Stomach (tissue), 9 donors: ENCODE results near the gene UBE2C. TPM values are rescaled to one million over a fixed set of nuclear protein-coding genes. Genes with fewer than 3 reads are reported as not detected.

Experiments
- DNase-seq, 2 donors: peaks; one replicate each; pipeline versions ENCODE4 v3.0.0 to v3.0.0-alpha.2; 2013 to 2019
- H3K27ac ChIP-seq, 5 donors: fragments of 200-600 bp in 4 of 5; sonication (generic) in 4 of 5; one replicate each; pipeline ENCODE4 v1.5.1; 2013 to 2019; ENCODE audit warnings: mild to moderate bottlenecking in 1 of 5, moderate library complexity in 1 of 5
- H3K27me3 ChIP-seq, 3 donors: fragments of 200-600 bp; sonication (generic); one replicate each; pipeline ENCODE4 v1.5.1; 2017 to 2019; ENCODE audit warnings: mixed run types in 1 of 3
- H3K36me3 ChIP-seq, 4 donors: fragments of 200-600 bp; sonication (generic); 1 replicate in 3 of 4; 2 replicates in 1 of 4; pipeline ENCODE4 v1.5.1; 2016 to 2019
- H3K4me1 ChIP-seq, 4 donors: fragments of 200-600 bp; sonication (generic); one replicate each; pipeline ENCODE4 v1.5.1; 2016 to 2019
- H3K4me3 ChIP-seq, 4 donors: fragments of 200-600 bp; sonication (generic) in 3 of 4; one replicate each; pipeline ENCODE4 v1.5.1; 2016 to 2019; ENCODE audit warnings: mild to moderate bottlenecking in 1 of 4
- H3K9me3 ChIP-seq, 4 donors: fragments of 200-600 bp; sonication (generic); one replicate each; pipeline ENCODE4 v1.5.1; 2016 to 2019
- EP300 ChIP-seq: sonication (generic); formaldehyde crosslinking; IDR thresholded peaks from one replicate; pipeline ENCODE4 v1.6.1; 2017; ENCODE audit warnings: antibody characterized with exemption
- POLR2A ChIP-seq, 4 donors: fragments of 450-650 bp; IDR thresholded peaks; one replicate each; pipeline ENCODE4 v1.6.1; 2016; ENCODE audit warnings: antibody characterized with exemption in 4 of 4, control low read depth in 2 of 4, mild to moderate bottlenecking in 1 of 4, moderate library complexity in 1 of 4
- POLR2AphosphoS5 ChIP-seq, 3 donors: sonication (generic); formaldehyde crosslinking; IDR thresholded peaks; one replicate each; pipeline ENCODE4 v1.6.1; 2016; ENCODE audit warnings: antibody characterized with exemption in 3 of 3
- WGBS, 5 donors: extraction: QIAGEN DNeasy Blood & Tissue Kit in 3 of 5; methylation state at CpG; one replicate each; pipeline versions ENCODE4 v1.1.5 to v1.1.7; 2013 to 2018; 5-methylcytosine and 5-hydroxymethylcytosine counted together
- intact Hi-C: fragments of 100-400 bp; cut with DNase I; formaldehyde crosslinking; loops from one replicate; pipeline ENCODE4 v1.15.1; 2023; ENCODE audit warnings: low total_unique reads
- polyA plus RNA-seq, 3 donors: library from polyadenylated mRNA; stranded (reverse); fragments of 200-250 nt; gene quantifications; one replicate each; pipeline ENCODE4 v1.2.3, GENCODE V29; 2013
- small RNA-seq, 4 donors: library from RNA; depleted of rRNA; stranded (forward); fragments of <200 nt; gene quantifications; one replicate each; pipeline ENCODE3, GENCODE V24; 2016
- total RNA-seq, 5 donors: library from RNA; depleted of rRNA; stranded (reverse); fragments of >200 nt; gene quantifications; one replicate each; pipeline versions ENCODE4 v1.1.0 to v1.2.3, GENCODE V29; 2014 to 2016
- TF ChIP-seq, protein P1 (sequence below), 7 experiments: fragments of 450-650 bp in 4 of 7; fragments of 200-600 bp in 3 of 7; sonication (generic) in 3 of 7; IDR thresholded peaks; one replicate each; pipeline ENCODE4 v1.5.1; 2016 to 2019; ENCODE audit warnings: antibody characterized with exemption in 7 of 7, control low read depth in 2 of 7, mild to moderate bottlenecking in 1 of 7
- donor health status: healthy with polysubstance abuse.
- donor health status: Bipolar disorder and iron deficiency.
- donor health status: healthy.

UBE2C gene
- total and polyA plus RNA-seq, 8 donors, result 10.5 to 72.2 (median 14.6) TPM; not detected in 1

DNA sequence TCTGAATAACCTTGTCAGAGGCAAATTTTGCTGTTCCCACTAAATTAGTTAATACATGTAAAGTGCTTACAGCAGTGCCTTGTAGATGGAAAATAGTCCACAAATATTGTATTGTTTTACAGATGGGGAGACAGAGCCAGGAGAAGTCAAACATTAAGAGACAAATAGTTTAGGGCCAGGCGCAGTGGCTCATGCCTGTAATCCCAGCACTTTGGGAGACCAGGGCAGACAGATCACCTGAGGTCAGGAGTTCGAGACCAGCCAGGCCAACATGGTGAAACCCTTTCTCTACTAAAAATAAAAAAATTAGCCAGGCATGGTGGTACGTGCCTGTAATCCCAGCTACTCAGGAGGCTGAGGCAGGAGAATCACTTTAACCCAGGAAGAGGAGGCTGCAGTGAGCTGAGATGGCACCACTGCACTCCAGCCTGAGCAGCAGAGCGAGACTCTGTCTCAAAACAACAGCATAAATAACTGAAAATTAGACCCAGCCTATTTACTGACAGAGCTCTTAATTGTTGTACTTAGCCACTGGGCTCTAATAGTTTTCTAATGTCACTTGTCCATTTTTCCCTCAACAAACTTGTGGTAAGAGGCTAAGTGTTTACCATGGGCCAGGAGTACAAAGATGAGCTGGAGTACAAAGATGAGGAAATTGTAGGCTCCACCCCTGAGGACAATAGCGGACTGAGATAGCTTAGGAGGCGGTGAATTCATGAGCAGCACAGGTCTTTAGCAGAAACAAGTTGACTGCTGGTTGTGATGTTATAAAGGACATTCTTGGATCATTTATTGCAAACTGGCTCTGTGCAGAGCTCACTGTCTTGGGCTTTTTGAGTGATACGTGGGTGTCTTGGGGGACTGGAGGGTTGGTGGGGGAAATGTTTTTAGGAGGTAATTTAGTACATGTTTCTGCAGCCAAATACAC lies 51.4 kb downstream of the UBE2C start:
- peaks cover 7 to 24% (median 7%) of the 10 kb centered on the region in 4 donors for H3K4me1 ChIP-seq
- 81 to 92% (median 88%) methylated on average over 7 of the region's 7 CpGs for WGBS, 5 donors
- intact Hi-C loops, result no loop called here
- no peak overlapping the region for H3K4me3 ChIP-seq
- DNase-seq, result no peak
- TF ChIP-seq EP300 (no peak), POLR2A (IDR thresholded peaks at IDR 0.05) (no peak), POLR2AphosphoS5 (IDR thresholded peaks at IDR 0.05) (no peak)
- TF ChIP-seq, protein P1, sequence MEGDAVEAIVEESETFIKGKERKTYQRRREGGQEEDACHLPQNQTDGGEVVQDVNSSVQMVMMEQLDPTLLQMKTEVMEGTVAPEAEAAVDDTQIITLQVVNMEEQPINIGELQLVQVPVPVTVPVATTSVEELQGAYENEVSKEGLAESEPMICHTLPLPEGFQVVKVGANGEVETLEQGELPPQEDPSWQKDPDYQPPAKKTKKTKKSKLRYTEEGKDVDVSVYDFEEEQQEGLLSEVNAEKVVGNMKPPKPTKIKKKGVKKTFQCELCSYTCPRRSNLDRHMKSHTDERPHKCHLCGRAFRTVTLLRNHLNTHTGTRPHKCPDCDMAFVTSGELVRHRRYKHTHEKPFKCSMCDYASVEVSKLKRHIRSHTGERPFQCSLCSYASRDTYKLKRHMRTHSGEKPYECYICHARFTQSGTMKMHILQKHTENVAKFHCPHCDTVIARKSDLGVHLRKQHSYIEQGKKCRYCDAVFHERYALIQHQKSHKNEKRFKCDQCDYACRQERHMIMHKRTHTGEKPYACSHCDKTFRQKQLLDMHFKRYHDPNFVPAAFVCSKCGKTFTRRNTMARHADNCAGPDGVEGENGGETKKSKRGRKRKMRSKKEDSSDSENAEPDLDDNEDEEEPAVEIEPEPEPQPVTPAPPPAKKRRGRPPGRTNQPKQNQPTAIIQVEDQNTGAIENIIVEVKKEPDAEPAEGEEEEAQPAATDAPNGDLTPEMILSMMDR (IDR thresholded peaks at IDR 0.05), result no peak
- H3K27me3 ChIP-seq, result no peaks in the 10 kb centered on the region
- no peaks in the 10 kb centered on the region for H3K36me3 ChIP-seq
- no peaks in the 10 kb centered on the region for H3K9me3 ChIP-seq
- no peak overlapping the region for H3K27ac ChIP-seq

DNA sequence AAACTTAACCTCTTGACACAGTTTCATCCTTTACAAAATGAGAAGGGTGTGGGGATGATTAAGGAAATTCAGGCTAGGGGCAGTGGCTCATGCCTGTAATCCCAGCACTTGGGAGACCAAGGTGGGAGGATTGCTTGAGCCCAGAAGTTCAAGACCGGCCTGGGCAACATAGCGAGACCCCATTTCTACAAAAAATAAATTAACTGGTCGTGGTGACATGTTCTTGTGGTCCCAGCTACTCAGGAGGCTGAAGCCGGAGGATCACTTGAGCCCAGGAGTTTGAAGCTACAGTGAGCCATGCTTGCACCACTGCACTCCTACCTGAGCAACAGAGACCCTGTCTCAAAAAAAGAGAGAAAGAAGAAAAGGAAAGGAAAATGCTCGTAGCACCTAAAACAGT lies 54.0 kb downstream of the UBE2C start:
- H3K4me1 ChIP-seq, result peaks cover under 1 to 8% (median 5%) of the 10 kb centered on the region in 4 donors
- 92 to 98% (median 96%) methylated on average over 5 of the region's 5 CpGs for WGBS, 5 donors
- DNase-seq, result no peak
- H3K27me3 ChIP-seq, result no peaks in the 10 kb centered on the region
- no peaks in the 10 kb centered on the region for H3K36me3 ChIP-seq
- no peak overlapping the region for H3K4me3 ChIP-seq
- intact Hi-C loops, result no loop called here
- TF ChIP-seq, protein P1 (IDR thresholded peaks at IDR 0.05), result no peak
- TF ChIP-seq POLR2A (IDR thresholded peaks at IDR 0.05) (no peak), EP300 (no peak), POLR2AphosphoS5 (IDR thresholded peaks at IDR 0.05) (no peak)
- H3K9me3 ChIP-seq, result no peaks in the 10 kb centered on the region
- no peak overlapping the region for H3K27ac ChIP-seq

Small RNA genes within 50 kb of the gene (small RNA-seq; reads per million reads assigned to genes)
- gene RNU6ATAC38P, result 0 reads per million in 4 donors

Other genes starting within 250 kb of the UBE2C start
- gene WFDC8, start 233.4 kb upstream of the UBE2C start, total RNA-seq, result not detected
- not detected for gene WFDC8, start 233.4 kb upstream of the UBE2C start, polyA plus RNA-seq
- gene WFDC10A, start 182.9 kb upstream of the UBE2C start, total RNA-seq, result not detected
- gene WFDC10A, start 182.9 kb upstream of the UBE2C start, polyA plus RNA-seq, result not detected
- gene WFDC9, start 181.4 kb upstream of the UBE2C start, total RNA-seq, result not detected
- not detected for gene WFDC9, start 181.4 kb upstream of the UBE2C start, polyA plus RNA-seq
- gene WFDC11, start 142.4 kb upstream of the UBE2C start, total RNA-seq, result not detected
- not detected for gene WFDC11, start 142.4 kb upstream of the UBE2C start, polyA plus RNA-seq
- not detected for gene WFDC13, start 110.6 kb upstream of the UBE2C start, total RNA-seq
- not detected for gene WFDC13, start 110.6 kb upstream of the UBE2C start, polyA plus RNA-seq
- 1 to 10 TPM in 1 of 5 donors, not detected in 4; 4.3 TPM for gene WFDC10B, start 107.6 kb upstream of the UBE2C start, total RNA-seq
- 1 to 10 TPM in 1 of 3 donors, not detected in 2; 1.6 TPM for gene WFDC10B, start 107.6 kb upstream of the UBE2C start, polyA plus RNA-seq
- not detected for gene SPINT4, start 90.3 kb upstream of the UBE2C start, total RNA-seq
- not detected for gene SPINT4, start 90.3 kb upstream of the UBE2C start, polyA plus RNA-seq
- 1 to 10 TPM in 1 of 5 donors, not detected in 4; 2.8 TPM for gene WFDC3, start 20.8 kb upstream of the UBE2C start, total RNA-seq
- 10 to 100 TPM in 1 of 3 donors, 1 to 10 TPM in 2; 1.7 to 18.8 (median 9.2) TPM for gene WFDC3, start 20.8 kb upstream of the UBE2C start, polyA plus RNA-seq
- 10 to 100 TPM in 4 of 5 donors, 1 to 10 TPM in 1; 9.6 to 76.8 (median 34.1) TPM for gene DNTTIP1, start 20.7 kb upstream of the UBE2C start, total RNA-seq
- gene DNTTIP1, start 20.7 kb upstream of the UBE2C start, polyA plus RNA-seq, result 10 to 100 TPM; 27.2 to 56.8 (median 43.0) TPM
- gene TNNC2, start 14.7 kb downstream of the UBE2C start, total RNA-seq, result 1 to 10 TPM in 1 of 5 donors, not detected in 4; 4.9 TPM
- 10 to 100 TPM in 1 of 3 donors, 1 to 10 TPM in 1, not detected in 1; 3.0 to 12.4 TPM for gene TNNC2, start 14.7 kb downstream of the UBE2C start, polyA plus RNA-seq
- 100 to 1,000 TPM in 1 of 5 donors, 10 to 100 TPM in 4; 20.4 to 120 (median 48.3) TPM for gene SNX21, start 21.2 kb downstream of the UBE2C start, total RNA-seq
- gene SNX21, start 21.2 kb downstream of the UBE2C start, polyA plus RNA-seq, result 10 to 100 TPM; 15.2 to 23.5 (median 16.7) TPM
- gene ACOT8, start 44.7 kb downstream of the UBE2C start, total RNA-seq, result 100 to 1,000 TPM in 3 of 5 donors, 10 to 100 TPM in 2; 26.6 to 216 (median 131) TPM
- 10 to 100 TPM; 36.8 to 63.7 (median 58.3) TPM for gene ACOT8, start 44.7 kb downstream of the UBE2C start, polyA plus RNA-seq
- 1 to 10 TPM in 2 of 5 donors, under 1 TPM in 2, not detected in 1; 0.87 to 2.3 (median 1.6) TPM for gene ZSWIM3, start 45.0 kb downstream of the UBE2C start, total RNA-seq
- 1 to 10 TPM; 1.4 to 2.1 (median 1.8) TPM for gene ZSWIM3, start 45.0 kb downstream of the UBE2C start, polyA plus RNA-seq
- 10 to 100 TPM in 2 of 5 donors, 1 to 10 TPM in 3; 2.3 to 13.4 (median 3.8) TPM for gene ZSWIM1, start 68.6 kb downstream of the UBE2C start, total RNA-seq
- gene ZSWIM1, start 68.6 kb downstream of the UBE2C start, polyA plus RNA-seq, result 1 to 10 TPM; 1.7 to 3.4 (median 3.4) TPM
- 10 to 100 TPM in 2 of 5 donors, 1 to 10 TPM in 1, not detected in 2; 4.2 to 15.5 (median 13.9) TPM for gene SPATA25, start 75.0 kb downstream of the UBE2C start, total RNA-seq
- under 1 TPM in 2 of 3 donors, not detected in 1; 0.50 to 0.85 TPM for gene SPATA25, start 75.0 kb downstream of the UBE2C start, polyA plus RNA-seq
- 10 to 100 TPM in 2 of 5 donors, 1 to 10 TPM in 2, not detected in 1; 3.9 to 29.9 (median 9.6) TPM for gene NEURL2, start 78.6 kb downstream of the UBE2C start, total RNA-seq
- 1 to 10 TPM; 3.3 to 3.8 (median 3.7) TPM for gene NEURL2, start 78.6 kb downstream of the UBE2C start, polyA plus RNA-seq
- gene CTSA, start 78.7 kb downstream of the UBE2C start, total RNA-seq, result 100 to 1,000 TPM in 3 of 5 donors, 10 to 100 TPM in 2; 29.9 to 292 (median 132) TPM
- 10 to 100 TPM; 30.1 to 66.9 (median 48.4) TPM for gene CTSA, start 78.7 kb downstream of the UBE2C start, polyA plus RNA-seq
- 100 to 1,000 TPM in 2 of 5 donors, 10 to 100 TPM in 3; 22.0 to 313 (median 70.1) TPM for gene PLTP, start 99.5 kb downstream of the UBE2C start, total RNA-seq
- gene PLTP, start 99.5 kb downstream of the UBE2C start, polyA plus RNA-seq, result 10 to 100 TPM; 51.5 to 58.6 (median 53.2) TPM
- 10 to 100 TPM; 22.2 to 41.4 (median 32.5) TPM for gene PCIF1, start 122.0 kb downstream of the UBE2C start, total RNA-seq
- gene PCIF1, start 122.0 kb downstream of the UBE2C start, polyA plus RNA-seq, result 10 to 100 TPM; 21.0 to 25.1 (median 21.1) TPM
- gene ZNF335, start 159.6 kb downstream of the UBE2C start, total RNA-seq, result 10 to 100 TPM in 4 of 5 donors, 1 to 10 TPM in 1; 8.3 to 72.3 (median 38.5) TPM
- 10 to 100 TPM in 1 of 3 donors, 1 to 10 TPM in 2; 7.2 to 12.0 (median 9.3) TPM for gene ZNF335, start 159.6 kb downstream of the UBE2C start, polyA plus RNA-seq
- gene MMP9, start 196.3 kb downstream of the UBE2C start, total RNA-seq, result 1 to 10 TPM in 2 of 5 donors, not detected in 3; 1.3 to 5.1 TPM
- 1 to 10 TPM in 2 of 3 donors, under 1 TPM in 1; 0.31 to 1.9 (median 1.2) TPM for gene MMP9, start 196.3 kb downstream of the UBE2C start, polyA plus RNA-seq
- gene SLC12A5, start 216.6 kb downstream of the UBE2C start, total RNA-seq, result 1 to 10 TPM in 1 of 5 donors, not detected in 4; 1.3 TPM
- gene SLC12A5, start 216.6 kb downstream of the UBE2C start, polyA plus RNA-seq, result 1 to 10 TPM in 2 of 3 donors, under 1 TPM in 1; 0.93 to 6.2 (median 5.5) TPM